GM20000 (cell line): Measurements from ENCODE around the gene C2CD4A.

Source experiments
- DNase-seq: peaks from one replicate; pipeline ENCODE4 v3.0.0; 2012; ENCODE audit warnings: low spot score
- CTCF ChIP-seq: IDR thresholded peaks from 2 replicates; pipeline ENCODE4 v1.5.1; 2012; ENCODE audit warnings: mild to moderate bottlenecking, control low read depth; ENCODE audit errors: extremely low read depth, missing control alignments

The C2CD4A gene

DNA sequence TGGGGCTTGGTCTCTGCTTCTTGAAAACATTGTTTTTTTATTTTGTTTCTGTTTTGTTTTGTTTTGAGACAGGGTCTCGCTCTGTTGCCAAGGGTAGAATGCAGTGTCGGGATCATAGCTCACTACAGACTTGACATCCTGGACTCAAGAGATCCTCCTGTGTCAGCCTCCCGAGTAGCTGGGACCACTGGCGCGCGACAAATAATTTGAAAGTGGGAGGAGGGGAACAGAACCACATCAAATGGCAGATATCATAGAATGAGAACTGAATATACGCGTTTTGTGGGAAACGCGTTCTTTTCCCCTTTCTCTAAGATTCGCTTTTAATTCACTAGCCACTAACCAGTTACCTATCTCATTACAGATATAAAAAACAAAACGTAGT is 5.9 kb upstream of the C2CD4A start:
- TF ChIP-seq CTCF, result no peak
- DNase-seq, result no peak

DNA sequence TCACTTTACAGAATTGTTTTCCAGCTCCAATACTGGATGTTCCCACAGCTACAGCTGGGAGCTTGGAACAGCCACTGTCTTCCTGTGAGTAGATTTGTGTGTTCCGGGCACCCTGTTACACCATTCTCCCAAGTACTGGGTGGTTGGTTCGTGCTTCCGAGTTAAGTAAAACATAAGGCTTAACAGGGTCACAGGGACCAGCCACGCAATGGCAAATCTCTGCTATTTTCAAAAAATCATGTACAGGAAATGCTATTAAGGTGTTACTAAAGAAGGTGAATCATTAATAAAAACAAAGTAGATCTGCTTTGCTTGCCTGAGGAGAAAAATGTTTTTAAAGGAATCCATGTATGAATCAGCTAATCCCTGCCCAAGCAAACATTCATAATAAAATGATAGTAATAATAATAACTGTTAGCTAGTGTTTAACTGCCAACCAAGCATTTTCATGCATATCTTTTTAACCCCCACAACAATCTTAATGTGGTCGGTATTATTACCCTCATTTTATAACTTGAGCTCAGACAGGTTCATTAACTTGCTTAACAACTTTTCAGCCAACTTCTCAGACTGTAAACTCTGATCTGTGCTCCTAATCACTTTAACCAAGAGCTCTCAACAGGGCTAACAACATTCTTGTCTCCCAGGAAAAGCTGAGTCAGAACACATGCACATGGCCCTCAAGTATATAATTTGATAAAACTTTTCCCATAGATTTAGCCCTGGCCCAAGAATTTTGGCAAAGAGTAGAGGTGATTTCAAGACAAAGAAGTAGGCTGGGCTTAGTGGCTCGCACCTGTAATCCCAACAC is 2.7 kb upstream of the C2CD4A start:
- TF ChIP-seq CTCF, result no peak

DNA sequence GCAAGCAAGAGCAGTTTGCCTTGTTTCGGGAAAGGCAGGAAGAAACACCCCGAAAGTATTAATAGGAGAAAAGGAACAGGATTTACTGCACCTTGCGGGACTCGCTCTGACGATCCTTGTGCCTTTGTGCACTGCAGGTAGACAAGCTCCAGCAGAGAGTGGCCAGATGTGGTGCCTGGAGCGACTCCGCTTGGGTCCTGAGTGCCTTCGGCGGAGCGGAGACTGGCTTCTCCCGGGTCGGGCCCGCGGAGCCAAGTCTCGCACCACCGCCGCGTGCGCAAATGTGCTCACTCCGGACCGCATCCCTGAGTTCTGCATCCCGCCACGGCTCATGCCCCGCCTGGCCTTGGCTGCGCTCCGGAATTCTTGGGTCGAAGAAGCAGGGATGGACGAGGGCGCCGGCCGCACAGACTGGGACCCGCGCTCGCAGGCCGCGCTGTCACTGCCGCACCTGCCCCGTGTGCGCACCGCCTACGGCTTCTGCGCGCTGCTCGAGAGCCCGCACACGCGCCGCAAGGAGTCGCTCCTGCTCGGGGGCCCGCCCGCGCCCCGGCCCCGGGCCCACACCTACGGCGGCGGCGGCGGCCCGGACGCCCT is 769 bp downstream of the C2CD4A start:
- peak; percentile 36 for DNase-seq
- TF ChIP-seq CTCF, result no peak

More for the DNA sequence above, 2.7 kb upstream of the C2CD4A start:
- no peak for DNase-seq

GRCh38 chr15:62068071-62068809 is 1.5 kb downstream of the C2CD4A start:
- TF ChIP-seq CTCF, result no peak
- peak; percentile 57 for DNase-seq

GRCh38 chr15:62068810-62069167 is 2.0 kb downstream of the C2CD4A start:
- TF ChIP-seq CTCF, result no peak
- DNase-seq, result no peak

GRCh38 chr15:62069551-62069950 is 2.8 kb downstream of the C2CD4A start:
- no peak for TF ChIP-seq CTCF
- DNase-seq, result no peak
